Peyer's patch (tissue), 4 donors: Measurements from ENCODE around the gene TUBGCP4.

Experiments used
- POLR2A ChIP-seq, 2 donors: fragments of 450-650 bp; IDR thresholded peaks; one replicate each; pipeline ENCODE4 v1.5.1; 2017; ENCODE audit warnings: antibody characterized with exemption in 2 of 2, mild to moderate bottlenecking in 2 of 2, moderate library complexity in 2 of 2
- TF ChIP-seq, protein P1 (sequence below), 6 experiments: fragments of 450-650 bp in 4 of 6; fragments of 200-600 bp in 2 of 6; sonication (generic) in 1 of 6; IDR thresholded peaks; one replicate each; pipeline ENCODE4 v1.5.1; 2017 to 2019; ENCODE audit warnings: antibody characterized with exemption in 6 of 6, mild to moderate bottlenecking in 3 of 6, moderate library complexity in 1 of 6

DNA sequence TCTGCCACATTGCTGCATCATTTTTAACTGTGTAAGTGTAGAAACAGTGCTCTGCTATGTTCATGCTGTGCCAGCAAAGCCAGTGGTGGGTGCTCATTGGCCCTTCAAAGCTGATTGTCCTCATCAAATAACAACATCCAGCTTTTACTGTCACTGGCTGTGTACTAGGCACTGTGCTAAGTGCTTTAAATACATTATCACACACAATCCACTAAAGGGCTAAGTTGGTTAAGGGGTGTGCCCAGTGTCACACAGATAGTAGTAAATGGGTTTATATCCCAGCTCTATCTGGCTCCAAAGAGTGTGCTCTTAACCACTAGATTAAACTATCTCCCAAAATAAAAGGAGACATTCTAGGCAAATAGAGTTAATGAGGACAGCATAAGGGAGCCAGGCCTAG, 7.7 kb downstream of the TUBGCP4 start:
- TF ChIP-seq, protein P1, sequence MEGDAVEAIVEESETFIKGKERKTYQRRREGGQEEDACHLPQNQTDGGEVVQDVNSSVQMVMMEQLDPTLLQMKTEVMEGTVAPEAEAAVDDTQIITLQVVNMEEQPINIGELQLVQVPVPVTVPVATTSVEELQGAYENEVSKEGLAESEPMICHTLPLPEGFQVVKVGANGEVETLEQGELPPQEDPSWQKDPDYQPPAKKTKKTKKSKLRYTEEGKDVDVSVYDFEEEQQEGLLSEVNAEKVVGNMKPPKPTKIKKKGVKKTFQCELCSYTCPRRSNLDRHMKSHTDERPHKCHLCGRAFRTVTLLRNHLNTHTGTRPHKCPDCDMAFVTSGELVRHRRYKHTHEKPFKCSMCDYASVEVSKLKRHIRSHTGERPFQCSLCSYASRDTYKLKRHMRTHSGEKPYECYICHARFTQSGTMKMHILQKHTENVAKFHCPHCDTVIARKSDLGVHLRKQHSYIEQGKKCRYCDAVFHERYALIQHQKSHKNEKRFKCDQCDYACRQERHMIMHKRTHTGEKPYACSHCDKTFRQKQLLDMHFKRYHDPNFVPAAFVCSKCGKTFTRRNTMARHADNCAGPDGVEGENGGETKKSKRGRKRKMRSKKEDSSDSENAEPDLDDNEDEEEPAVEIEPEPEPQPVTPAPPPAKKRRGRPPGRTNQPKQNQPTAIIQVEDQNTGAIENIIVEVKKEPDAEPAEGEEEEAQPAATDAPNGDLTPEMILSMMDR (IDR thresholded peaks at IDR 0.05) = no peak
- no peak for TF ChIP-seq POLR2A (IDR thresholded peaks at IDR 0.05)
